ENCODE results near the gene PNPLA6. TPM values are rescaled to one million over a fixed set of nuclear protein-coding genes. Genes with fewer than 3 reads are reported as not detected.
"Not testable (repeated sequence)": the region's sequence is repeated elsewhere in the genome, so short reads cannot be mapped to it uniquely, and the experiment has no call there.

PNPLA6 gene
- polyA plus RNA-seq, 12 donors, result 19.3 to 47.1 (median 24.1) TPM; not detected in 1

DNA sequence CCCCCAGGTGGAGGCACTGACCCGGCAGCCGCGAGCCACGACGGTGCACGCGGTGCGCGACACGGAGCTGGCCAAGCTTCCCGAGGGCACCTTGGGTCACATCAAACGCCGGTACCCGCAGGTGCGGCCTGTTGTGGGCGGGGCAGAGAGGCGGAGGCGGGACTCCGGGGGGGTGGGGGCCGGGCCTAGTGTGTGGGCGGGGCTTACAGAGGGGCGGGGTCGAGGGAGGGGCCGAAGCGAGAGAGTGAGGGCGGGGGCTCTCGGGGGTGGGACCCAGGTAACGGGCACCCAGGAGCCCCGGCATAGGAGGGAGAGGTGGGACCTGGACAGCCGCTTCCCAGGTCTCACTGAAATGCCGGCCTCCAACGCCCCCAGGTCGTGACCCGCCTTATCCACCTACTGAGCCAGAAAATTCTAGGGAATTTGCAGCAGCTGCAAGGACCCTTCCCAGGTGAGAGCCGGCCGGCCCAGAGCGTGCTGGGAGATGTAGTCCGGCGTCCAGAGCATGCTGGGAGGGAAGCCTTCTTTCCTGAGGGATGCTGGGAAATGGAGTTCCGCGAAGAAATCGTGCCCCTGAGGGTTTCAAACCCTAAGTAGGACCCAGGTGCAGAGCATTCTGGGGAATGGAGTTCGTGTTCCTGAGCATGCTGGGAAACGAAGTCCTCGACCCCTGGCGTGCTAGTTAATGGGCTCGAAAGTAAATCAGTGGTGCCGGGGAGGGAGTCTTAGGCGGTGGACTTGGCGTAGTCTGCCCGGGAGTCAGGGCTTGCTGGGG lies 15.7 kb downstream of the PNPLA6 start:
- DNase-seq, result peak; percentile 76

DNA sequence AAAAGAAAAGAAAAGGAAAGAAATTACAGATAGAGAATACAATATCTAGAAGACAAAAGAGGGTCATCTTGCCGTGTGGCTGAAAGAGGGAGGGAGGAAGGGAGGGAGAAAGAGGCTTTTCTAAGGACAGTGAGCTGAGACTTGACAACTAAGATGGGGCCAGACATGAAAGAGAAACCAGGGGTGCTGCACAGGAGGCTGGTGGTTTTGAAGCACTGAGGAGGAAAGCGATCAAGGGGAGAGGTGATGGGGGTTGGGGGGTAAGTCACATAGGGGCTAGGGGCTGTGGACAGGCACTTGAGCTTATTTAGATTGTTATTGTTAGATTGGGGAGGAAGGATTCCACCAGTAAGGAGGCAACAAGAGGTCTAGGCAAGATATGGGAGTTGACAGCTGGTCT lies 17.3 kb downstream of the PNPLA6 start:
- DNase-seq, result no peak

DNA sequence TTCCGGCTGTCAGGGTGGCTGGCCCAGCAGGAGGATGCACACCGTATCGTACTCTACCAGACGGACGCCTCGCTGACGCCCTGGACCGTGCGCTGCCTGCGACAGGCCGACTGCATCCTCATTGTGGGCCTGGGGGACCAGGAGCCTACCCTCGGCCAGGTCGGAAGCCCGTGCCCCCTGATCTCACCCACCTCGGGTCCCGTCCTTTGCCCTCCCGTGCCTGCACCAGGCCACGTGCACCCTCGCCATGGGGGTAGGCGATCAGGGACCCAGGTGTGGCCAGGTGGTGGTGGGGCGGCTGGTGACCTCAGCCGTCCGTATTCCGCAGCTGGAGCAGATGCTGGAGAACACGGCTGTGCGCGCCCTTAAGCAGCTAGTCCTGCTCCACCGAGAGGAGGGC lies 19.0 kb downstream of the PNPLA6 start:
- DNase-seq, result no peak

DNA sequence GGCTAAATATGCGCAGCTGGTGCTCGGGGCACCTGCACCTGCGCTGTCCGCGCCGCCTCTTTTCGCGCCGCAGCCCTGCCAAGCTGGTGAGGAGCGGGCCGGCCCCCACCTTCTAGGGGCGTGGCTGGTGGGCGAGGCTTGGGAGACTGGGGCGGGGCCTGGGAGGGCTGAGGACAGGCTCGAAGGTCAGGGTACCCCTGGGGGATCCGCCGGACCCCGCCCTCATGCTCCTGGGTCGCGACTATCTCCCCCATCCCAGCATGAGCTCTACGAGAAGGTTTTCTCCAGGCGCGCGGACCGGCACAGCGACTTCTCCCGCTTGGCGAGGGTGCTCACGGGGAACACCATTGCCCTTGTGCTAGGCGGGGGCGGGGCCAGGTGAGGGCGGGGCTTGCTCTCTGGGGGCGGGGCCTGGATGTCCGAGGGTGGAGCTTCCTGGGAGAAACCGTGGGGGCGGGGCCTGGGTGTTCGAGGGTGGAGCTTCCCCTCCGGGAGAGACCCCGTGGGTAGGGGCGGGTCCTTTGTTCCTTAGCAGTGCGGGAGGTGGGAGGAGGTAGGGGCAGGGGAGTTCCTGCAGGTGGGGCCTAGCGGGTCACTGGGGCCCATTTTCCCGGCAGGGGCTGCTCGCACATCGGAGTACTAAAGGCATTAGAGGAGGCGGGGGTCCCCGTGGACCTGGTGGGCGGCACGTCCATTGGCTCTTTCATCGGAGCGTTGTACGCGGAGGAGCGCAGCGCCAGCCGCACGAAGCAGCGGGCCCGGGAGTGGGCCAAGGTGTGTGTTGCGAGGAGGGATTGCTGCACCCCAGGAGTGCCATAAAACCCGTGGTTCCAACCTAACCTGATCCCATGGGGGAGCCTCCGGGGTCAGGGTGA lies 19.7 kb downstream of the PNPLA6 start:
- no peak for DNase-seq

DNA sequence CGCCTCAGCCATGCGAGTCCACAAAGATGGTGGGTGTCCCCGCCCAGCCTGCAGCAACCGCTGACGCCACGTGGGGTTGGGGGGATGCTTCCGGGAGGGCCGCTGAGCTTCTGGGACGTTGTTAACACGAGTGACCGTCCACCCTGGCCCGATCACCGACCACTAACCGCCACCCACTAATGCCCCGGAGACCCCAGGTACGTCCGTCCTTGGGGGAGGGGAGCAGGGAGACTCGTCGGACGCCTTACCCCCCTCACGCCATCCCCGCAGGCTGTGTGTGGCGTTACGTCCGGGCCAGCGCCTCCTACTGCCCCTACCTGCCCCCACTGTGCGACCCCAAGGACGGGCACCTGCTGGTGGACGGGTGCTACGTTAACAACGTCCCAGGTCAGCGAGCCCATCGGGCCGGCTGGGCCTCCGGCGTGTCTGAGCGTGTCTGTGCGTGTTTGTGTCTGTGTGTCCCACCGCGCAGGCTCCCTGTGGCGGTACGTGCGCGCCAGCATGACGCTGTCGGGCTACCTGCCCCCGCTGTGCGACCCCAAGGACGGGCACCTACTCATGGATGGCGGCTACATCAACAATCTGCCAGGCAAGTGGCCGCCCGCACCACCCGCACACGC lies 21.3 kb downstream of the PNPLA6 start:
- DNase-seq, result no peak

DNA sequence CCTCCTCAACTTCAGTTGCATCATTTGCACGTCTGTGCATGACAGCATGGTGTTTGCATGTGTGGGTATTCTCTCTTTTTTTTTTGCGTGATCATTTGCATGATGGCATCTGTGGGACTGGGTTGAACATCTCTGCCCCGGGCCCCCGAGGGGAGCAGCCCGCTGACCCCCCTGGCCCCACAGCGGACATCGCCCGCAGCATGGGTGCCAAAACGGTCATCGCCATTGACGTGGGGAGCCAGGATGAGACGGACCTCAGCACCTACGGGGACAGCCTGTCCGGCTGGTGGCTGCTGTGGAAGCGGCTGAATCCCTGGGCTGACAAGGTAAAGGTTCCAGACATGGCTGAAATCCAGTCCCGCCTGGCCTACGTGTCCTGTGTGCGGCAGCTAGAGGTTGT lies 23.1 kb downstream of the PNPLA6 start:
- no peak for DNase-seq

DNA sequence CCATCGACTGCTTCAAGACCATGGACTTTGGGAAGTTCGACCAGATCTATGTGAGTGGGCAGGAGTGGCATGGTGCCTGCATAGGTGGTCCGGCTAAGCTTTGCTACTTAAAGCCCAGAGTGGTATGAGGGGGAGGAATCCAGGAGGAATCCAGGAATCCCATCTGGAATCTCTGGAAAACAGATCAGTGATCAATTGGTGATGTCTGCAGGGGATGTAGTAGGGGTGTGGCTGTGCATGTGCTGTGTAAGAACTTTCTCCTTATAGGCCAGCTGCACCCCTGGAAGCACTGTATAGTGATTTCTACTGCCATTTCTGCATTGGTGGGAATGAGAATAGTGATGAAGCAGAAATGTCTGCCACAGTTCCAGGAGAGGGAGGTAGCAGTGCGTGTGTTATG lies 23.6 kb downstream of the PNPLA6 start:
- no peak for DNase-seq

DNA sequence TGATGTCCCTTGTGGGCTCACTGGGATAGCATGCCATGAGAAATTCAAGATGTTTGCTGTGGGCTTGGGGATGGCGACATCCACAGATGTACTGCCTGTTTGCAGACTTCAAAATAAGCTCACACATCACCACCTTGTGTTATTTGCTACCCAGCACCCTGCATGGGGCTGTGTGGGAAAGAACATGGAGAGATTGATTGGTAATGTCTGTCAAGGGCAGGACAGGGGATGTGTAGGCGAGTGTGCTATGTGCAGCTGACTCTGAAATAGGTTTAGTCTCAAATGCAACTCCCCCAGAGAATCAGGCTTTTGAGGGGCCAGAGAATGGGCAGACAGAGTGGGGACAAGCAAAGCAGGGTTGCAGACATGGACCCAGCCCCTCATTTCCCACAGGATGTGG lies 24.7 kb downstream of the PNPLA6 start:
- no peak for DNase-seq

DNA sequence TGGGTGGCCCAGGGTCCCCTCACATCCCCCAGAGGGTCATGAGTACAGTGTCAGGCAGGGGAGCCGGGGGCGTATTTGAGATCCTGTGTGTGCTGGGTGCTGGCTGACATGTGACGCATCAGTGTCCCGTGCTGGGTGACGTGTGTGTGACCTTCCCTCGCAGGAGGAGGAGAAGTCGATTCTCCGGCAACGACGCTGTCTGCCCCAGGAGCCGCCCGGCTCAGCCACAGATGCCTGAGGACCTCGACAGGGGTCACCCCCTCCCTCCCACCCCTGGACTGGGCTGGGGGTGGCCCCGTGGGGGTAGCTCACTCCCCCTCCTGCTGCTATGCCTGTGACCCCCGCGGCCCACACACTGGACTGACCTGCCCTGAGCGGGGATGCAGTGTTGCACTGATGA lies 25.8 kb downstream of the PNPLA6 start:
- DNase-seq, result no peak

DNA sequence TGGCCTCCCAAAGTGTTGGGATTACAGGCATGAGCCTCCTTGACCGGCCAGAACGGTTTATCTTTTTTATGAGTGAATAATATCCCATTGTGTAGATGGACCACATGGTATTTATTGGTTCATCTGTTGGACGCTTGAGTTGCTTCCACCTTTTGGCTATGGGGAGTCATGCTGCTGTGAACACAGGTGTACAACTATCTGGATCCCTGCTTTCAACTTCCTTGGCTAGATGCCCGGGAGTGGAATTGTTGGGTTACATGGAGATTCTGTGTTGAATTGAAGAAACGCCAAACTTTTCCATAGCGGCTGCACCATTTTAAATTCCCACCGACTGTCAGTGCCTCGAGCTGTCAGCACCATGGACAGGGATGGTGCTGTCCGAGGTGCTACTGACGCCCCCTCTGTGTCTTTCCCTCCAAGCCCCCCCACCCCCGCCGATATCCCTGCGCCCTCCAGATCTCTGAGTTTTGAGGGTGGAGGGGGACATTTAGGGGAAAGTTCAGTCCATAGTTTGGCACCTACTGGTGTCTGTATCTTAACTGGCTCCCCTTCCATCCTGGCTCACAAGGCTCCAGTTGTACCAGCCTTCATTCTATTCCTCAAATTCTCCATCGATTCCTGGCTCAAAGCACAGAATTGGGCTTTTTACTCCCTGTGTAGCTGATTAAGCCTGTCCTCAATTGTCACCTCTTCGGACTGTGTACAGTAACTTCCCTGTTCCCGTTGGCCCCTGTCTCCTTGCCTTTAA lies 27.3 kb downstream of the PNPLA6 start:
- no peak for DNase-seq

DNA sequence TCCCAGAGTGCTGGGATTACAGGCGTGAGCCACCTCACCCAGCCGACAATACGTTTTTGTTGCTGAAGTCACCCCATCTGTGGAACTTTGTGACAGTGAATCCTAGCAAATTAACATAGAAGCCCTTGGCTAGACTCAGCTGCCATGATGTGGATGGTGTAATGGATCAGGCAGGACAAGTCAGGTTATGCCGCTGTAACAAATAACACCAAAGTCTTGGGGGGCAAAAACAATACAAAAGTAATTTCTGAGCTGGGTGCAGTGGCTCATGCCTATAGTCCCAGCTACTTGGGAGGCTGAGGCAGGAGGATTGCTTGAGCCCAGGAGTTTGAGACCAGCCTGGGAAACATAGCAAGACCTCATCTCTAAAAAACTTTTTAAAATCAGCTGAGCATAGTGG lies 29.3 kb downstream of the PNPLA6 start:
- DNase-seq, result no peak

DNA sequence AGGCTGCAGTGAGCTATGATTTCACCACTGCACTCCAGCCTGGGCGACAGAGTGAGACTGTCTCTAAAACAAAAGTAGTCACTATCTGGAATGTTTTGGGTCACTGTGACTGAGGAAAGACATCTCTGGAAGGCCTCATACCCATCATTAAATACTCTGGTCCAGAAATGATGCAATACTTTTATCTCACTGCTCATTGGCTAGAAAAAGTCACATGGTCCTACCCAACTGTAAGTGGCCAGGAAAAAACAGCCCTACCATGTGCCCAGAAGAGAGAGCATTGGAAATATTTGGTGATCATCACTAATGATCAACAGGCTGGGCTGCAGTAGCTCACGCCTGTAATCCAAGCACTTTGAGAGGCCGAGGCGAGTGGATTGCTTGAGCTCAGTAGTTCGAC lies 29.8 kb downstream of the PNPLA6 start:
- DNase-seq, result no peak

DNA sequence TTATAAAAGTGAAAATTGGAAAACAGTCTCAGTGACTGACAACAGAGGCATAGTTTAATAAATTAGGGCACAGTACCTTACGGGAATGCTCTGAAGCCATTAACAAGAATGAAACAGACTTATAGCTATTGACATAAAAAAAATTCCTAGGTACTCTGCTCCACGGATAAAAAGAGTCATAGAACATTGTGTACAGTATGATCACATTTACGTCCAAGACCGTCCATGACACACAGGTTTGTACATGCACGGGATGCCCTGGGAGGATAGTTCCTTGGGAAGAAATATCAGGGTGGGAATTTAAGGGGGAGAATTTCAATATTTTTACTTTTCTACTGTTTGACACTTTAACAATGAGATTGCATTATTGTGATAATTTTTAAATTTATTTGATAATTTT lies 35.2 kb downstream of the PNPLA6 start:
- no peak for DNase-seq

DNA sequence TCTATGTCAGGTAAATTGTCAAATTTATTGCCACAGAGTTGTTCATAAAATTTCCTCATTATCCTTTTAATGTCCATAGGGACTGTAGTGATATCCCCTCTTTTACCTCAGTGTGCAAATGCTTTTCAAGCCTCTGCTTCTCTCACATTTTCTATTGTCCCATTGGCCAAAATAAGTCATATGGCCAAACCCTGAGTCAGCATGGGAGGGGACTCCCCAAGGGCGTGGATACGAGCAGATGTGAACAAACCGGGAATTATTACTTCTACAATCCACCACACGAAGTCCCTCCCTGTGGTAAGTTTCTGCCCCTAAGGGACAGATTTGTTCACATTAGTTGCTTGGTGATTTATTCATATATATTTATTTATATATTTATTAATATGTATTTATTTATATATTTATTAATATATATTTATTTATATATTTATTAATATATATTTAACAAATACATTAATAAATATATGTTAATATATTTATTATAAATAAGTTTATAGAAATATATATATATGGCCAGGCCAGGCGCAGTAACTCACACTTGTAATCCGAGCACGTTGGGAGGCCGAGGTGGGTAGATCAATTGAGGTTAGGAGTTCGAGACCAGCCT lies 40.0 kb downstream of the PNPLA6 start:
- no peak for DNase-seq

DNA sequence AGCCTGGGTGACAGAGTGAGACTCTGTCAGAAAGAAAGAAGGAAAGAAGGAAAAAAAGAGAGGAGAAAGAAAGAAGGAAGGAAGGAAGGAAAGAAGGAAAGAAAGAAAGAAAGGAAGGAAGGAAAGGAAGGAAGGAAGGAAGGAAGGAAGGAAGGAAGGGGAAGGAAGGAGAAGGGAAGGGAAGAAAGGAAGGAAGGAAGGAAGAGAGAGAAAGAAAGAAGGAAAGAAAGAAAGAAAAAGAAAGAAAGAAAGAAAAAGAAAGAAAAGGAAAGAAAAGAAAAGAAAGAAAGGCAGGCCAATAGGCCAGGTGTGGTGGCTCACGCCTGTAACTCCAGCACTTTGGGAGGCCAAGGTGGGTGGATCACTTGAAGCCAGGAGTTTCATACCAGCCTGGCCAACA lies 41.9 kb downstream of the PNPLA6 start:
- DNase-seq, result not testable (repeated sequence)

DNA sequence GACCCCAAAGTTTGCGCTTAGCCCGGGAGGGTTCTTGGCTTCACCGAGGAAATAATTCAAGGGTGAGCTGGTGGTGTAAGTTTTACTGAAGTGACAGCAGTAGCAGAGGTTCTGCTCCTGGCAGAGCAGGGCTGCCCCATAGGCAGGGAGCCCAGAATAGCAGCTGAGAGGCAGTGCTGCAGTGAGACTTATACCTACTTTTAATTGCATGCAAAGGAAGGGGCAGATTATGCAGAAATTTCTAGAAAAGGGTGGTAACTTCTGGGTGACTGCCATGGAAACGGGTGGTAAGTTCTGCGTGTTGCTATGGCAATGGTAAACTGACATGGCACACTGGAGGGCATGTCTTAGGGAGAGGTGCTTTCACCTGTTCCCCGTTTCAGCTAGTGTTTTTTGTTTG lies 42.6 kb downstream of the PNPLA6 start:
- DNase-seq, result no peak

DNA sequence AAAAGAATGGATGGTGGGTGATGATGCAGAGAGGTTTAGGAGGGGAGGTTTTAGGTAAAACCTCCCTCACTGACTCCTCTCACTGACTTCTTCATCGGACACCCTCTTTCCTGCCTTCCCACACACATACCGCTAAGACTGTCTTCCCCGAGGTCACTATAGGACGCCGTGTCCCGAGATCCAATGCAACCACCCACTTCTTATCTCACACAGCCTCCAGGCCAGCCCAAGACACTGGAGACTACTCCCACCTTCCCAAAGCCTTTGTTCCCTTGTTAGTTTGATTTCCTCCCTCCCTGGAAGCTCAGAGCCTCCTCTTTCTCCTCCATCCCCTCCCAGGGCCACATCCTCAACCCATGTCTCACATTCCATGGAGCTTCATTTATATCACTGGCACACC lies 43.7 kb downstream of the PNPLA6 start:
- no peak for DNase-seq

DNA sequence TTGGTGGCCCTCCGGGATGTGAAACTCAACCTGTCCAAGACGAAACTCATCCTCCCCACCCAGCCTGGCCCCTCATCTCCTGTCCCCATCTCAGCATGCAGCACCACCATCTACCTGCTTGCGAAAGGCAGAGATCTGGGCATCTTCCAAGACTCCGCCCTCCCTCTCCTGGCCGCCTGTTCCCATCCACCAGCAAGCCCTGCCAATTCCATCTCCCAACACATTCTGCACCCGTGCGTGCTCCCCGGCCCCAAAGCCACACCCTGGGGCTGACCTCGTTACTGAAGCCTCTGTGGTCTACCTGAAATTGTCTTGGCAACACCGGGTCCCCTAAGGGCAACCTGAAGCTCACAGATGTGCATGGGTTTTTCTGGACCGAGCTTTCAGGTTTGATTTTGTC lies 46.9 kb downstream of the PNPLA6 start:
- no peak for DNase-seq

DNA sequence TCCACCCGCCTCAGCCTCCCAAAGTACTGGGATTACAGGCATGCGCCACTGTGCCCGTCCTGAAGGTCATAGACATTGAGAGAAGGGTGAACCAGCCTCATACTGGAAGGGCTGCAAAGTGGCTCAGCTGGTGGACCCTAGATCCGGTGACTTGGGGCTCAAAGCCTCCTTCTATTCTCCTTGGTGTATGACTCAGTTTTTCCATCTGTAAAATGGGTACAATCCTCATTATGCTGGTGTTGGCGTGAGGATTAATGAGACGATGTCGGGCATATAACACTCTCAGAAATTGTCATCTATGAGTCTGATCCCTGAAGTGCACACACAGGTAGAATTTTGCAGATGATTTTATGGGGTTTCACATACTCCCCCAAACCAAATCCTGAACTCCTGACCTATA lies 54.3 kb downstream of the PNPLA6 start:
- no peak for DNase-seq

DNA sequence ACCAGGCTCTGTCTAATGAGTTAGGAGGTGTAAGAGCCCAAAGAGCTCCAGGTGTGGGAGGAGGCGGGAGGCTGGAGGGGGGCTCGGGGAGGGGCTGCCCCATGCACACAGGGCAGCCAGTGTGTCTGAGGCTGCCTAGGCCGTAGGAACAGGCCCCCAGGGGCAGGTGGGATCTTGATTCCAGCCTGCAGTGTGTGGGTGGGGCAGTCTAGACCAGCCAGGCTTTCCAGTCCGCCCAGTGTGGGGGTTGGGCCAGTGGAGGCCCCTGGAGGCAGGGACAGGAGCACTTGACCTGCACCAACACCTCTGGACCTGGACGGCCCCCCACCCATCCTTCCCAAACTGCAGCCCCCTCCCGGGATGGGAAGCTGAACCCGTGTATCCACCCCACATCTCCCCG lies 54.7 kb downstream of the PNPLA6 start:
- no peak for DNase-seq

DNA sequence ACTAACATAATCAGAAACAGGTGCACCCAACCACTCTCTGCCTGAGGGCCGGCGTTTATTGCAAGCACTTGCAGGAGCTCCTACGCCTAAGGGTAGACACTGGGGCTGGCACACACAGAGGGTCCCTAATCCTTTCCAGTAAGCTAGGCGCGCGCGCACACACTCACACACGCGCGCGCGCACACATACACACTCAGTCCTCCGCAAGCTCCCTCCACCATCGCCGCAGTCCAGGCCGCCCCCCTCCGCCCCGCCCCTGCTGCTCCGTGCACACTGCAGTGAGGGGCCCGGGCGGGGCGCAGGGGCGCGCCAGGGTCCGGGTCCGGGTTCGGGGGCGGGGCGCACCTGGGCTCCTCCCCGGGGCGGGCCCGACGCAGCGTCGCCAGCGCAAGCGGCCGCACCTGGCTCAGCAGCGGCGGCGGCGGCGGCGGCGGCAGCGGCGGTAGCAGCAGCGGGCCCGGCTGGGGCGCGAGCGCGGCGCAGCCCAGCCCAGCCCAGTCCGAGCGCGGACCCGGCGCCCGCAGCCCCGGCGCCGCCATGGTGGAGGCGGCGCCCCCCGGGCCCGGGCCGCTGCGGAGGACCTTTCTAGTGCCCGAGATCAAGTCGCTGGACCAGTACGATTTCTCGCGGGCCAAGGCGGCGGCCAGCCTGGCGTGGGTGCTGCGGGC lies 60.1 kb downstream of the PNPLA6 start, which contains the start of gene CAMSAP3:
Gene CAMSAP3, plus strand, starts transcription at position 398 of the 668 bp plus-strand sequence. Its CDS starts 140 bp downstream, at position 538.
- no peak for DNase-seq

All from muscle of arm (tissue), 12 donors.